ENCODE measurements around the gene RABGAP1L. TPM values are rescaled to one million over a fixed set of nuclear protein-coding genes. Genes with fewer than 3 reads are reported as not detected.

Gene RABGAP1L
- polyA plus RNA-seq, 3 donors = 35.2 to 75.3 (median 63.3) TPM

DNA sequence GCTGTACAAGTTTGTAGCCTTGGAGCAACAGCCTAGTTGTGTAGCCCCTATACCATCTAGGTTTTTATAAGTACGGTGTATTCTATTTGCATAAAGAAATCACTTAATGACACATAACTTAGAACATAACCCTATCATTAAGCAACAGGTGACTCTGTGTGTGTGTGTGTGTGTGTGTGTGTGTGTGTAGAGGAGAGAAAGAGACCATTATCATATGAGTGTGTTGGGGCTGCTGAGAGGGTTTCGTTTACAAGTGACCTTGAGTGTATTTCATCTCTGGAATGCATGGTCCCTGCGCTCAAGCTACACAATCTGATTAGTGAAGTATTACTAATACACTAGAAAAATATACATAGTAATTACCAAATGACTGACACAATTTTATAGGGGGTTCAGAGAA is 115.1 kb downstream of the RABGAP1L start:
- no peak overlapping the region for H3K27ac Mint-ChIP-seq
- Histone ChIP-seq H3K27ac (ENCODE audit: low read depth in 1 of 2, low read length in 2 of 2) (no peak overlapping the region), H3K4me2 (replicated peaks; ENCODE audit: extremely low read depth, low read length, poor library complexity, severe bottlenecking) (no peak overlapping the region), H3K9me3 (replicated peaks in 1 of 2; ENCODE audit: control insufficient read depth in 1 of 2, insufficient read depth in 1 of 2, low read length in 2 of 2) (no peaks in the 10 kb centered on the region), H3K9ac (ENCODE audit: insufficient read depth, low read length, poor library complexity, severe bottlenecking) (no peak overlapping the region), H4K20me1 (ENCODE audit: insufficient read depth, low read length) (no peaks in the 10 kb centered on the region), H3K79me2 (ENCODE audit: insufficient read depth, low read length) (no peaks in the 10 kb centered on the region), H3K4me1 (ENCODE audit: control insufficient read depth in 1 of 2, insufficient read depth in 2 of 2, low read length in 2 of 2) (no peaks in the 10 kb centered on the region), H3K36me3 (replicated peaks in 1 of 2; ENCODE audit: control insufficient read depth in 1 of 2, insufficient read depth in 2 of 2, low read length in 2 of 2) (peaks cover 0 to 10% of the 10 kb centered on the region in 2 donors), H2AFZ (ENCODE audit: insufficient read depth, low read depth, low read length, poor library complexity, severe bottlenecking) (no peak overlapping the region), H3K27me3 (ENCODE audit: control insufficient read depth in 2 of 2, insufficient read depth in 2 of 2, low read length in 2 of 2) (no peaks in the 10 kb centered on the region), H3K4me3 (replicated peaks in 1 of 3; ENCODE audit: low read depth in 2 of 3, low read length in 3 of 3) (no peak overlapping the region)
- H3K27me3 Mint-ChIP-seq (ENCODE audit: low read depth in 3 of 3) = no peaks in the 10 kb centered on the region
- TF ChIP-seq, protein P1, sequence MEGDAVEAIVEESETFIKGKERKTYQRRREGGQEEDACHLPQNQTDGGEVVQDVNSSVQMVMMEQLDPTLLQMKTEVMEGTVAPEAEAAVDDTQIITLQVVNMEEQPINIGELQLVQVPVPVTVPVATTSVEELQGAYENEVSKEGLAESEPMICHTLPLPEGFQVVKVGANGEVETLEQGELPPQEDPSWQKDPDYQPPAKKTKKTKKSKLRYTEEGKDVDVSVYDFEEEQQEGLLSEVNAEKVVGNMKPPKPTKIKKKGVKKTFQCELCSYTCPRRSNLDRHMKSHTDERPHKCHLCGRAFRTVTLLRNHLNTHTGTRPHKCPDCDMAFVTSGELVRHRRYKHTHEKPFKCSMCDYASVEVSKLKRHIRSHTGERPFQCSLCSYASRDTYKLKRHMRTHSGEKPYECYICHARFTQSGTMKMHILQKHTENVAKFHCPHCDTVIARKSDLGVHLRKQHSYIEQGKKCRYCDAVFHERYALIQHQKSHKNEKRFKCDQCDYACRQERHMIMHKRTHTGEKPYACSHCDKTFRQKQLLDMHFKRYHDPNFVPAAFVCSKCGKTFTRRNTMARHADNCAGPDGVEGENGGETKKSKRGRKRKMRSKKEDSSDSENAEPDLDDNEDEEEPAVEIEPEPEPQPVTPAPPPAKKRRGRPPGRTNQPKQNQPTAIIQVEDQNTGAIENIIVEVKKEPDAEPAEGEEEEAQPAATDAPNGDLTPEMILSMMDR (IDR thresholded peaks at IDR 0.05) = no peak
- WGBS (ENCODE audit: insufficient coverage) = no CpG with 5 or more reads among the region's 3 CpGs
- no peak for DNase-seq
- intact Hi-C loops (cut with micrococcal nuclease) = no loop called here
- H3K36me3 Mint-ChIP-seq = peaks cover 7 to 9% of the 10 kb centered on the region in 2 donors
- no peaks in the 10 kb centered on the region for H3K4me1 Mint-ChIP-seq
- no peaks in the 10 kb centered on the region for H3K9me3 Mint-ChIP-seq
- H3K4me3 Mint-ChIP-seq = no peak overlapping the region

DNA sequence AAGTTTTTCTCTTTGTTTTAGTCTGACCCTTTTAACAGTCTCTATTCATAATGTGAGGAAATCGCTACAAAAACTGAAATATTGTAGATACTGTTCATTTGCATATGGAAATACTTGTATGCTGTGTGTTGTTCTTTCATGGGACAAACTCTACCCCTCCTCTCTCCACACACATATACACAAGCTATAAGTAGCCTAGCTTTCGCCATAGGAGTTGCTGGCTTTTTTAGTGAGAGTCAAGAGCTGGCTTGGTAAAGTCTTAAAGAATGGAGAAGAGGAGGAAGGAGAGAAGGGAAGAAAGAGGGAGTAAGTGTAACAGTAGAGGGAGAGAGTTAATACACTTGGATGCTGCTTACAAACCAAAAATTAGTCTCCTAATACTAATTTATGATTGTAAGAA is 115.6 kb downstream of the RABGAP1L start:
- Mint-ChIP-seq H3K4me3 (no peak overlapping the region), H3K9me3 (no peaks in the 10 kb centered on the region), H3K36me3 (peaks cover 7 to 9% of the 10 kb centered on the region in 2 donors), H3K27me3 (ENCODE audit: low read depth in 3 of 3) (no peaks in the 10 kb centered on the region), H3K4me1 (no peaks in the 10 kb centered on the region), H3K27ac (no peak overlapping the region)
- intact Hi-C loops (cut with micrococcal nuclease) = no loop called here
- Histone ChIP-seq H3K27me3 (ENCODE audit: control insufficient read depth in 2 of 2, insufficient read depth in 2 of 2, low read length in 2 of 2) (no peaks in the 10 kb centered on the region), H3K79me2 (ENCODE audit: insufficient read depth, low read length) (no peaks in the 10 kb centered on the region), H3K9me3 (replicated peaks in 1 of 2; ENCODE audit: control insufficient read depth in 1 of 2, insufficient read depth in 1 of 2, low read length in 2 of 2) (no peaks in the 10 kb centered on the region), H3K27ac (ENCODE audit: low read depth in 1 of 2, low read length in 2 of 2) (no peak overlapping the region), H3K4me2 (replicated peaks; ENCODE audit: extremely low read depth, low read length, poor library complexity, severe bottlenecking) (no peak overlapping the region), H3K9ac (ENCODE audit: insufficient read depth, low read length, poor library complexity, severe bottlenecking) (no peak overlapping the region), H3K4me1 (ENCODE audit: control insufficient read depth in 1 of 2, insufficient read depth in 2 of 2, low read length in 2 of 2) (no peaks in the 10 kb centered on the region), H4K20me1 (ENCODE audit: insufficient read depth, low read length) (no peaks in the 10 kb centered on the region), H3K36me3 (replicated peaks in 1 of 2; ENCODE audit: control insufficient read depth in 1 of 2, insufficient read depth in 2 of 2, low read length in 2 of 2) (peaks cover 0 to 11% of the 10 kb centered on the region in 2 donors), H2AFZ (ENCODE audit: insufficient read depth, low read depth, low read length, poor library complexity, severe bottlenecking) (no peak overlapping the region), H3K4me3 (replicated peaks in 1 of 3; ENCODE audit: low read depth in 2 of 3, low read length in 3 of 3) (no peak overlapping the region)
- WGBS (ENCODE audit: insufficient coverage) = no CpG with 5 or more reads among the region's 2 CpGs
- DNase-seq = no peak
- TF ChIP-seq, protein P1 (IDR thresholded peaks at IDR 0.05) = no peak

All from CD14-positive monocyte (primary cell).